ENCODE data around the gene ATP2A3. TPM values are rescaled to one million over a fixed set of nuclear protein-coding genes. Genes with fewer than 3 reads are reported as not detected.

ATP2A3 gene
- total and polyA plus RNA-seq, 2 donors (not counting 1 experiment from before 2014, with no cell fraction given), result 697 to 817 TPM

GRCh38 chr17:3896968-3897235, 67.3 kb downstream of the ATP2A3 start:
- Mint-ChIP-seq H3K9me3 (ENCODE audit: insufficient read depth) (no peaks in the 10 kb centered on the region), H3K4me3 (no peak overlapping the region), H3K4me1 (peaks cover 20% of the 10 kb centered on the region), H3K27ac (no peak overlapping the region), H3K27me3 (no peaks in the 10 kb centered on the region)
- Histone ChIP-seq H3K9me3 (ENCODE audit: control extremely low read depth in 1 of 3, control insufficient read depth in 2 of 3, insufficient read depth in 1 of 3, low read length in 2 of 3) (no peaks in the 10 kb centered on the region), H3K4me3 (ENCODE audit: control extremely low read depth in 1 of 5, extremely low read depth in 1 of 5, insufficient read depth in 1 of 5, low read depth in 2 of 5, low read length in 4 of 5) (no peak overlapping the region), H3K27ac (ENCODE audit: low read length in 2 of 2) (no peak overlapping the region), H3K4me2 (replicated peaks; ENCODE audit: low read depth, low read length, poor library complexity, severe bottlenecking) (no peak overlapping the region), H3K9ac (ENCODE audit: low read length) (no peak overlapping the region), H2AFZ (ENCODE audit: insufficient read depth, low read depth, low read length, poor library complexity, severe bottlenecking) (no peak overlapping the region), H3K36me3 (replicated peaks in 1 of 2; ENCODE audit: control extremely low read depth in 1 of 2, control insufficient read depth in 1 of 2, extremely low read depth in 1 of 2, insufficient read depth in 2 of 2, low read length in 1 of 2) (no peaks in the 10 kb centered on the region), H3K4me1 (ENCODE audit: control insufficient read depth in 2 of 2, insufficient read depth in 2 of 2, low read length in 2 of 2) (peaks cover 12 to 19% of the 10 kb centered on the region in 2 donors), H4K20me1 (ENCODE audit: control insufficient read depth, insufficient read depth, low read length, poor library complexity, severe bottlenecking) (no peaks in the 10 kb centered on the region), H3K27me3 (replicated peaks in 1 of 4; ENCODE audit: control extremely low read depth in 1 of 4, control insufficient read depth in 3 of 4, insufficient read depth in 4 of 4, low read length in 3 of 4) (no peaks in the 10 kb centered on the region), H3K79me2 (ENCODE audit: control insufficient read depth, insufficient read depth, low read length) (peaks cover 3% of the 10 kb centered on the region)
- DNase-seq, result no peak
- POLR2A ChIA-PET, result interaction anchor here (0.6 to 1.5 kb wide), 2 partner anchors 65 to 203 kb away, joined by 4 to 5 read pairs; no protein-coding TSS in a partner anchor
- CTCF ChIA-PET, result interaction anchor here (1.6 to 5.6 kb wide), 2 partner anchors 16 to 32 kb away, joined by 4 to 48 read pairs; no protein-coding TSS in a partner anchor
- intact Hi-C loops (cut with micrococcal nuclease), result no loop called here
- no peak for ATAC-seq (ENCODE audit: low read depth)
- TF ChIP-seq EZH2 (IDR thresholded peaks at IDR 0.05; ENCODE audit: borderline replicate concordance, insufficient read depth, low read depth, low read length, poor library complexity, severe bottlenecking), result no peak
- no peak for TF ChIP-seq CTCF (IDR thresholded peaks at IDR 0.05)
- 82% methylated on average over 6 of the region's 6 CpGs for WGBS (ENCODE audit: insufficient coverage)

DNA sequence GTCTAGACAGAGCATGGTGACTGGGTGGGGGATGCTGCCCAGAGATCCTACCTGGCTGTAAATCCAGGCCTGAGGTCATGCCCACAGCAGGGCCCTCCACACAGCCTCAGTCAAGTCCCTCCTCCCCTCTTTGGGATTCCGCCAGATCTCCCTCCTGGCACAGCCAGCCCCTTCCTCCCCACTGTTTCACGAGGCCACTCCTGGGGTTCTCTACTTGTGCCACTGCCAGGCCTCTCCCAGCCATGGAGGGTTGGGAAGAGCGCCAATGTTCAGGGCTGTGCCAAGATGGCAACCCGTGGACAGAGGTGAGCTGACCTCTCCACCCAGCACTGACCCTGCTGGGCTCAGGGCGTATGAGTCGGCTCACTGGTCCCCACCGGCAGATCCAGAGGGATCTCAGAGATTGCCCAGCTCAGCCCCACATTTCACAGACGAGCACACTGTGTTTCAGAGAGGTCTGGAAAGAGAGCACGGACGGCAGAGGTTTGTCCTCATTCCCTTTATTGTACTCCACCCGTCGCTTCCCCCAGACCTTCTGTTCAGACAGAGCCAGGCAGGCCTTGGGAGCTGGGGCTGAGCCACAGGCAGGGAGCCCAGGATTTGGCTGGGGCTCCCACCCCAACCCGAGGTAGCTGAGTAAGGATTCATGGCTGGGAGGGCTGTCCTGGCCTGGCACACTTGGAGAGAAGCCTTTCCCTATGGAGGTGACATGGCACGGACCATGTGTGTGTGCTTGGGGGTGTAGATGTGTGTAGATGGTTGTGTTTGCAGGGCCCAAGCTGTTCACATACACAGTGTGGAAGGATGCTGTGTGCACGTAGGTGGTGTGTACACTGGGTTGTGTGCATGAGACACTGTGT, 67.9 kb downstream of the ATP2A3 start:
- Histone ChIP-seq H3K27ac (ENCODE audit: low read length in 2 of 2) (no peak overlapping the region), H3K9ac (ENCODE audit: low read length) (no peak overlapping the region), H3K4me1 (ENCODE audit: control insufficient read depth in 2 of 2, insufficient read depth in 2 of 2, low read length in 2 of 2) (peaks cover 18 to 24% of the 10 kb centered on the region in 2 donors), H3K27me3 (replicated peaks in 1 of 4; ENCODE audit: control extremely low read depth in 1 of 4, control insufficient read depth in 3 of 4, insufficient read depth in 4 of 4, low read length in 3 of 4) (no peaks in the 10 kb centered on the region), H3K4me2 (replicated peaks; ENCODE audit: low read depth, low read length, poor library complexity, severe bottlenecking) (no peak overlapping the region), H3K9me3 (ENCODE audit: control extremely low read depth in 1 of 3, control insufficient read depth in 2 of 3, insufficient read depth in 1 of 3, low read length in 2 of 3) (no peaks in the 10 kb centered on the region), H4K20me1 (ENCODE audit: control insufficient read depth, insufficient read depth, low read length, poor library complexity, severe bottlenecking) (no peaks in the 10 kb centered on the region), H3K4me3 (ENCODE audit: control extremely low read depth in 1 of 5, extremely low read depth in 1 of 5, insufficient read depth in 1 of 5, low read depth in 2 of 5, low read length in 4 of 5) (no peak overlapping the region), H2AFZ (ENCODE audit: insufficient read depth, low read depth, low read length, poor library complexity, severe bottlenecking) (no peak overlapping the region), H3K36me3 (replicated peaks in 1 of 2; ENCODE audit: control extremely low read depth in 1 of 2, control insufficient read depth in 1 of 2, extremely low read depth in 1 of 2, insufficient read depth in 2 of 2, low read length in 1 of 2) (no peaks in the 10 kb centered on the region), H3K79me2 (ENCODE audit: control insufficient read depth, insufficient read depth, low read length) (peaks cover 3% of the 10 kb centered on the region)
- 85% methylated on average over 13 of the region's 15 CpGs for WGBS (ENCODE audit: insufficient coverage)
- ATAC-seq (ENCODE audit: low read depth) (no peak), DNase-seq (no peak)
- Mint-ChIP-seq H3K27ac (peak overlapping the region; percentile 20), H3K27me3 (no peaks in the 10 kb centered on the region), H3K4me3 (no peak overlapping the region), H3K4me1 (peaks cover 26% of the 10 kb centered on the region), H3K9me3 (ENCODE audit: insufficient read depth) (no peaks in the 10 kb centered on the region)
- ChIA-PET CTCF (interaction anchor here (1.6 to 5.6 kb wide), 2 partner anchors 17 to 31 kb away, joined by 4 to 48 read pairs; no protein-coding TSS in a partner anchor), POLR2A (interaction anchor here (0.6 to 1.5 kb wide), 2 partner anchors 66 to 203 kb away, joined by 4 to 5 read pairs; no protein-coding TSS in a partner anchor)
- intact Hi-C loops (cut with micrococcal nuclease), result no loop called here
- TF ChIP-seq EZH2 (IDR thresholded peaks at IDR 0.05; ENCODE audit: borderline replicate concordance, insufficient read depth, low read depth, low read length, poor library complexity, severe bottlenecking) (no peak), CTCF (IDR thresholded peaks at IDR 0.05) (no peak)
